Fibroblast of skin of right quadriceps (primary cell): Measurements from ENCODE around the gene MOB4.
"Not testable (repeated sequence)": the region's sequence is repeated elsewhere in the genome, so short reads cannot be mapped to it uniquely, and the experiment has no call there.

Experiments used
- DNase-seq: peaks from one replicate; pipeline ENCODE4 v3.0.0-alpha.2; 2013

The MOB4 gene

GRCh38 chr2:197515739-197516392 lies at the start of gene MOB4:
Gene MOB4, plus strand, starts transcription at chr2:197516066. Its CDS starts 21 bp downstream, at chr2:197516087.
- peak; percentile 94 for DNase-seq

- no peak for DNase-seq
Measured at GRCh38 chr2:197472166-197472565, 43.7 kb upstream of the MOB4 start.

GRCh38 chr2:197477797-197478196 lies 38.1 kb upstream of the MOB4 start:
- DNase-seq = no peak

GRCh38 chr2:197480165-197481036 lies 35.5 kb upstream of the MOB4 start:
- DNase-seq = no peak

- DNase-seq = not testable (repeated sequence)
Measured at GRCh38 chr2:197484248-197484647, 31.6 kb upstream of the MOB4 start.

GRCh38 chr2:197486175-197486574 lies 29.7 kb upstream of the MOB4 start:
- no peak for DNase-seq

- DNase-seq = no peak
Measured at GRCh38 chr2:197487385-197487784, 28.5 kb upstream of the MOB4 start.

- no peak for DNase-seq
Measured at GRCh38 chr2:197495433-197496134, 20.3 kb upstream of the MOB4 start.

GRCh38 chr2:197496695-197497094 lies 19.2 kb upstream of the MOB4 start:
- no peak for DNase-seq

GRCh38 chr2:197497326-197497725 lies 18.5 kb upstream of the MOB4 start:
- no peak for DNase-seq

GRCh38 chr2:197498235-197498936 lies 17.5 kb upstream of the MOB4 start:
- DNase-seq = peak; percentile 6

- peak; percentile 17 for DNase-seq
Measured at GRCh38 chr2:197498937-197499593, 16.8 kb upstream of the MOB4 start.

- peak; percentile 100 for DNase-seq
Measured at GRCh38 chr2:197499594-197500502, 16.0 kb upstream of the MOB4 start, which contains the start of the genes HSPD1 and HSPE1. Gene HSPD1, minus strand, starts transcription at chr2:197499840. Its CDS starts 992 bp downstream, at chr2:197498848. Gene HSPE1, plus strand, starts transcription at chr2:197500379. Its CDS starts 58 bp downstream, at chr2:197500437.

GRCh38 chr2:197500503-197501131 lies 15.2 kb upstream of the MOB4 start:
- peak; percentile 6 for DNase-seq

- DNase-seq = no peak
Measured at GRCh38 chr2:197502201-197502600, 13.7 kb upstream of the MOB4 start.

- no peak for DNase-seq
Measured at GRCh38 chr2:197502685-197503084, 13.2 kb upstream of the MOB4 start.

- DNase-seq = no peak
Measured at GRCh38 chr2:197504000-197504399, 11.9 kb upstream of the MOB4 start.

- no peak for DNase-seq
Measured at GRCh38 chr2:197504512-197504911, 11.4 kb upstream of the MOB4 start.

- DNase-seq = no peak
Measured at GRCh38 chr2:197506658-197507057, 9.2 kb upstream of the MOB4 start.

- DNase-seq = no peak
Measured at GRCh38 chr2:197513915-197514314, 2.0 kb upstream of the MOB4 start.
